AG04450 (cell line): ENCODE measurements around the gene SLIT3. TPM values are rescaled to one million over a fixed set of nuclear protein-coding genes. Genes with fewer than 3 reads are reported as not detected.
"Not testable (repeated sequence)": the region's sequence is repeated elsewhere in the genome, so short reads cannot be mapped to it uniquely, and the experiment has no call there.

Experiments used
- CTCF ChIA-PET: fragments of 300-600, 350-600 bp; formaldehyde crosslinking; extraction: SDS; loops from one replicate; lab custom pipeline; 2022; ENCODE audit warnings: antibody characterized with exemption, inconsistent platforms; lab: Charles Lee
- POLR2A ChIA-PET: fragments of 350-600 bp; formaldehyde crosslinking; extraction: SDS; loops from one replicate; lab custom pipeline; 2021; ENCODE audit warnings: antibody characterized with exemption, inconsistent platforms; lab: Yijun Ruan, JAX
- DNase-seq: peaks from one replicate; pipeline ENCODE4 v3.0.0-alpha.2; 2011; ENCODE audit warnings: low read depth, low spot score
- H3K27ac ChIP-seq: one replicate; pipeline ENCODE4 v1.5.1; 2012; ENCODE audit warnings: low read depth, low read length, control low read depth
- H3K27me3 ChIP-seq: one replicate; pipeline ENCODE4 v1.6.0; 2012; ENCODE audit warnings: low read length; ENCODE audit not compliant: control insufficient read depth, insufficient read depth
- H3K4me3 ChIP-seq: 2 replicates; pipeline ENCODE4 v1.5.1; 2011; ENCODE audit warnings: mild to moderate bottlenecking, low read depth, low read length, control low read depth
- H3K9me3 ChIP-seq: 2 replicates; pipeline ENCODE4 v1.5.1; 2012; ENCODE audit warnings: low read length; ENCODE audit not compliant: control insufficient read depth, insufficient read depth
- polyA plus RNA-seq: library from polyadenylated mRNA; depleted of rRNA; stranded (reverse); fragments of >200 nt; gene quantifications from 2 replicates; pipeline ENCODE4 v1.2.3, GENCODE V29; 2011
- TF ChIP-seq, protein P1 (sequence below): IDR thresholded peaks from 2 replicates; pipeline ENCODE4 v1.5.1; 2011; ENCODE audit warnings: low read depth, low read length, control low read depth, inconsistent platforms

SLIT3 gene
- polyA plus RNA-seq, 1 experiment: 0.26 TPM

GRCh38 chr5:169142264-169142970 lies 158.5 kb downstream of the SLIT3 start:
- TF ChIP-seq, protein P1, sequence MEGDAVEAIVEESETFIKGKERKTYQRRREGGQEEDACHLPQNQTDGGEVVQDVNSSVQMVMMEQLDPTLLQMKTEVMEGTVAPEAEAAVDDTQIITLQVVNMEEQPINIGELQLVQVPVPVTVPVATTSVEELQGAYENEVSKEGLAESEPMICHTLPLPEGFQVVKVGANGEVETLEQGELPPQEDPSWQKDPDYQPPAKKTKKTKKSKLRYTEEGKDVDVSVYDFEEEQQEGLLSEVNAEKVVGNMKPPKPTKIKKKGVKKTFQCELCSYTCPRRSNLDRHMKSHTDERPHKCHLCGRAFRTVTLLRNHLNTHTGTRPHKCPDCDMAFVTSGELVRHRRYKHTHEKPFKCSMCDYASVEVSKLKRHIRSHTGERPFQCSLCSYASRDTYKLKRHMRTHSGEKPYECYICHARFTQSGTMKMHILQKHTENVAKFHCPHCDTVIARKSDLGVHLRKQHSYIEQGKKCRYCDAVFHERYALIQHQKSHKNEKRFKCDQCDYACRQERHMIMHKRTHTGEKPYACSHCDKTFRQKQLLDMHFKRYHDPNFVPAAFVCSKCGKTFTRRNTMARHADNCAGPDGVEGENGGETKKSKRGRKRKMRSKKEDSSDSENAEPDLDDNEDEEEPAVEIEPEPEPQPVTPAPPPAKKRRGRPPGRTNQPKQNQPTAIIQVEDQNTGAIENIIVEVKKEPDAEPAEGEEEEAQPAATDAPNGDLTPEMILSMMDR: no peak
- no peak for DNase-seq
- ChIA-PET CTCF (no interaction called here), POLR2A (no interaction called here)
- Histone ChIP-seq H3K27me3 (no peaks in the 10 kb centered on the region), H3K4me3 (no peak overlapping the region), H3K27ac (peak overlapping the region; percentile 11), H3K9me3 (no peaks in the 10 kb centered on the region)

DNA sequence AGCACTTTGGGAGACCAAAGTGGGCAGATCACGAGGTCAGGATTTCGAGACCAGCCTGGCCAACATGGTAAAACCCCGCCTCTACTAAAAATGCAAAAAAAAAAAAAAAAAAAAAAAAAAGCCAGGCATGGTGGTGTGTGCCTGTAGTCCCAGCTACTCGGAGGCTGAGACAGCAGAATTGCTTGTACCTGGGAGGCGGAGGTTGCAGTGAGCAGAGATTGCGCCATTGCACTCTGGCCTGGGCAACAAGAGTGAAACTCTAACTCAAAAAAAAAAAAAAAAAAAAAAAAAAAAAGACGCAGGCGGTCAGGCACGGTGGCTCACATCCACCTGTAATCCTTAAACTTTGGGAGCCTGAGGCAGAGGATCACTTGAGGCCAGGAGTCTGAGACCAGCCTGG lies 160.7 kb downstream of the SLIT3 start:
- H3K4me3 ChIP-seq, H3K27me3 ChIP-seq, CTCF ChIA-PET, POLR2A ChIA-PET, DNase-seq, H3K9me3 ChIP-seq, H3K27ac ChIP-seq: not testable (repeated sequence)

- Histone ChIP-seq H3K27me3 (no peaks in the 10 kb centered on the region), H3K9me3 (no peaks in the 10 kb centered on the region), H3K4me3 (no peak overlapping the region), H3K27ac (no peak overlapping the region)
- ChIA-PET CTCF (no interaction called here), POLR2A (no interaction called here)
- no peak for DNase-seq
- TF ChIP-seq, protein P1: no peak
Observed at GRCh38 chr5:169139480-169140050, 161.4 kb downstream of the SLIT3 start.

DNA sequence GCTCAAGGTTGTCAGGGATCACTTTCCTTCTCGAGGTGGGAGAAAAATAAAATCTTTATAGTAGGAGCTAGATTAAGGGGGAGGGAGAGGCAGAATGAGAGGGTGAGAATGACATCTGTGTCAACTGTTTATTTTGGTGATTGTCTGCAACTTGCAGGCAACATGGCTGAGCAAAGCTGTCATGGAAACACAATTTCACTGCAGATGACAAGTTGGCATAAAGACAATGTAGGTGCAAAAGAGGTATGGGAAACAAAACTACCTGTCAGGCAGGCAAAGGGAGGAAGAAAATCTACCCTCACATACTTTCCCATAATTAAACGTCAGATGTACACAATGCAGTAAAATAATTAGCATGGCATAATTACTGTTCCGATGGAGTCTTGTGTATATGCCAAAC lies 167.4 kb downstream of the SLIT3 start:
- no peaks in the 10 kb centered on the region for H3K27me3 ChIP-seq
- no peaks in the 10 kb centered on the region for H3K9me3 ChIP-seq
- POLR2A ChIA-PET: no interaction called here
- TF ChIP-seq, protein P1: no peak
- DNase-seq: no peak
- H3K4me3 ChIP-seq: no peak overlapping the region
- CTCF ChIA-PET: no interaction called here
- H3K27ac ChIP-seq: no peak overlapping the region

DNA sequence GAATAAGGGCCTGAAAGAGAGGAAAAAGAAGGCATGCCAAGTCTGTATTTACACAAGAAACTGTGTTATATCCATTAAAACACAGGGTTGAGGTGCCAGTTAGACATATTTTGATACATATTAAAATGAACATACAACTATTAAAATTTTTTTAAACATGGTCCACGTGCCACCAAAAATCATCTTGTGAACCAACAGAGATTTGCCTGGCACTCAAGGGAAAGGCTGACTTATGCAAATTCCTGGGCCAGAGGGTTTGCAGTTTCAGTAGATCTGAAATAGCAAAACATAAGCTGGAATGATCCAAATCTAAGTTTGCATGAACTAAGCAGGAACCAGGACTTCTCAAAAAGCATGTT lies 168.7 kb downstream of the SLIT3 start:
- H3K27me3 ChIP-seq: no peaks in the 10 kb centered on the region
- no peak overlapping the region for H3K4me3 ChIP-seq
- no peaks in the 10 kb centered on the region for H3K9me3 ChIP-seq
- ChIA-PET POLR2A (no interaction called here), CTCF (no interaction called here)
- no peak for DNase-seq
- H3K27ac ChIP-seq: no peak overlapping the region
- TF ChIP-seq, protein P1: no peak
